C4-2B (cell line): Measurements from ENCODE around the gene ATF6B.
"Not testable (repeated sequence)": the region's sequence is repeated elsewhere in the genome, so short reads cannot be mapped to it uniquely, and the experiment has no call there.

Source experiments
- H3K27ac ChIP-seq: fragments of 450-650 bp; 2 replicates; pipeline ENCODE4 v1.5.1; 2017
- ZFX ChIP-seq: fragments of 450-650 bp; IDR thresholded peaks from 2 replicates; pipeline ENCODE4 v1.6.1; 2017
- TF ChIP-seq, protein P1 (sequence below): fragments of 450-650 bp; conservative IDR thresholded peaks from 2 replicates; pipeline ENCODE4 v1.5.1; 2017; ENCODE audit warnings: mild to moderate bottlenecking

The ATF6B gene

DNA sequence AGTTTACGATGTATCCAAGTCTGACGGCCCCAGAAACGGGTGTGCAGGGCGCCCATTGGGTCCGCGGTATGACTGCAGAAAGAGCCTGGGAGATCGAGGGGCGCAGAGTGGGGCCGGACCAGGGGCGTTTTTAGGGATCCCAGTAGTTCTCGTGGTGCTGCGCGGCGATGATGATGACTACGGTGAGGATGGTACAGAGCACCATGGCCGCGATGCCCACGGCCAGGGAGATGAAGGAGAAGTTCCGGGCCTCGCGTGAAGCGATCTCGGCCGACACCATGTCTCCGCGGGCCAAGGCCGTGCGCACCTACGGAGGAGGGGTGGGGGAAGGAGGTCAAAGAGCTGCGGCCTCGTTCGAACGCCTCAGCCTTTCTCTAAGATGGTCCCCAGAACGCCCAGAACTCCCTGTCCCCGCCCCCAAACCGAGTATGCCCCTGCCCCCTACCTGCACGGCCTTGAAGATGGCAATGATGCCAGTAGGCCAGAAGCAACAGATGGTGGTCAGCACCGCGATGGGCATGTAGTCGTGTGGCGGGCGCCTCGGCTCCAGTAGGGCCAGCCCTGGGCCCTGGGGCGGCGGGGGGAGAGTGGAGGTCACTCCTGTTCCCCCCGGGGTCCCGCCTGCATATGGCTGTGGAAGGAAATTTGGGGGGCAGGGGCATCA is 21.2 kb upstream of the ATF6B start:
- H3K27ac ChIP-seq = no peak overlapping the region
- no peak for TF ChIP-seq ZFX
- TF ChIP-seq, protein P1, sequence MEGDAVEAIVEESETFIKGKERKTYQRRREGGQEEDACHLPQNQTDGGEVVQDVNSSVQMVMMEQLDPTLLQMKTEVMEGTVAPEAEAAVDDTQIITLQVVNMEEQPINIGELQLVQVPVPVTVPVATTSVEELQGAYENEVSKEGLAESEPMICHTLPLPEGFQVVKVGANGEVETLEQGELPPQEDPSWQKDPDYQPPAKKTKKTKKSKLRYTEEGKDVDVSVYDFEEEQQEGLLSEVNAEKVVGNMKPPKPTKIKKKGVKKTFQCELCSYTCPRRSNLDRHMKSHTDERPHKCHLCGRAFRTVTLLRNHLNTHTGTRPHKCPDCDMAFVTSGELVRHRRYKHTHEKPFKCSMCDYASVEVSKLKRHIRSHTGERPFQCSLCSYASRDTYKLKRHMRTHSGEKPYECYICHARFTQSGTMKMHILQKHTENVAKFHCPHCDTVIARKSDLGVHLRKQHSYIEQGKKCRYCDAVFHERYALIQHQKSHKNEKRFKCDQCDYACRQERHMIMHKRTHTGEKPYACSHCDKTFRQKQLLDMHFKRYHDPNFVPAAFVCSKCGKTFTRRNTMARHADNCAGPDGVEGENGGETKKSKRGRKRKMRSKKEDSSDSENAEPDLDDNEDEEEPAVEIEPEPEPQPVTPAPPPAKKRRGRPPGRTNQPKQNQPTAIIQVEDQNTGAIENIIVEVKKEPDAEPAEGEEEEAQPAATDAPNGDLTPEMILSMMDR = no peak

DNA sequence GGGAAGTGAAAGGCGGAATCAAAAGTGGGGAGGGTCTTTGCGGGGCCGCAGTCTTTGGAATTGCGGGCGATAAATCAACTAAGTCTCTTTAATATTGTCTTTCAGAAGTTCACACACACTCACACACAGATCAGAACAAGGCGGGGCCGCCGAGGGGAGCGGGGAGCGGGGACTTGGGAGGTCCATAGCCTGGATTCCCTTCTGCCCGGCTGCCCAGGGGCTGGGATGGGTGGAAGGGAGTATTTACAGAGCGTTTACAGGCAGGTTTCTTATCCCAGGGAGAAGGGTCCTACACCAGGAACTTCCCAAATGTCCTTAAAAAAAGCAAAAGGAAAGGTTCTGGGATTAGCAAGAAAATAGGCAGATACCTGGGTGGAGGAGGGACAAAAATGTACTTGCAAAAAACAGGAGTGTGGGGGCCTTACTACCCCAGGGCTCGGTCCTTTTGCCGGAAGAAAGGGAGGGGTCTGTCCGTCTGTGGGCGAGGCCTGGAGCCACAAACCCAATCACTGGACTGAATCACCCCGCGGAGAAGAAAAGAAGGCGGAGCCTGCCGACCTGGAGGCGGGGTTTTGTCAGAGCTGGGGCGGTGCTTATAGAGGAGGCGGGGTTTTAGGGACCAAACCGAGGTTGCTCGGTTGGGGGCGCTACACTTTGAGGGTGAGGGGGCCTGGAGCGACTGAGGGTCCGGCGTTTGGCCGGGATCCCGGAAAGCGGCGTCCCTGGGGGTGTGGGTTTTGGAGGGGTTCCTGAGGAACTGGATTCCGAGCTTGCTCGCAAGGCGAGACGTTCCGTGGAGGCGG is 20.4 kb upstream of the ATF6B start:
- H3K27ac ChIP-seq = no peak overlapping the region
- TF ChIP-seq ZFX = no peak
- TF ChIP-seq, protein P1 = no peak; the same call in 1 of the 2 replicates

DNA sequence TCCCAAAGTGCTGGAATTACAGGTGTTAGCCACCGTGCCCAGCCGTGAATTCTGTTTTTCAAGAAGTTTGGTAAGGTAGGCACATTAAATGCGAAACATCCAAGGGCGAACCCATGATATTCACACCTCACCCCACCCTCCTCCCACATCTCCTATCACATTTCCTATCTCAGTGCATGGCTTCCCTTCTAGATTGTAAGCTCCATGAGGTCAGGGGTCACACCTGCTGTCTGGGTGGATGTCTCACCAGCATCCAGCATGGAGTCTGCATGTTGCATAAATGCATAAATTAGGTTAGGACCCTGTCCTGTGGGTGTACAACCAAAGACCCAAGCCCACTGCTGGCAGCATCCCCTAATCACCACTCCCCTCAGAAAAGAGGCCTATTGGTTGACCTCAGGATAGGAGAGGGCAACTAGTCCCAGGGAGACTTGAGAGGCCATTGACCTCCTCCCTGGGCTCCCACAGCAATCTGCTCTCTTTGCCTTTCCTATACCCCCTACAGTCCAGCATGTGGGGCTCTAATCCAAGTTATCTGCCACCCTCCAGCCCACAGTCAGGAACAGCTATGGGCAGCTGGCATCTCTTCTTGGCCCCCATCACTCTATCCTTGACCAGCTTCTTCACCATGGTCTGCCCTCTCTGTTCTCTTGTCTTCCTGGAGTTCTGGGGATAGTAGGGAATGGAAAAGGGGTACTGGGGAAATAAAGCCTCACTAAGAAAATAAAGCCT is 19.5 kb upstream of the ATF6B start:
- TF ChIP-seq, protein P1 = no peak
- TF ChIP-seq ZFX = no peak
- no peak overlapping the region for H3K27ac ChIP-seq

DNA sequence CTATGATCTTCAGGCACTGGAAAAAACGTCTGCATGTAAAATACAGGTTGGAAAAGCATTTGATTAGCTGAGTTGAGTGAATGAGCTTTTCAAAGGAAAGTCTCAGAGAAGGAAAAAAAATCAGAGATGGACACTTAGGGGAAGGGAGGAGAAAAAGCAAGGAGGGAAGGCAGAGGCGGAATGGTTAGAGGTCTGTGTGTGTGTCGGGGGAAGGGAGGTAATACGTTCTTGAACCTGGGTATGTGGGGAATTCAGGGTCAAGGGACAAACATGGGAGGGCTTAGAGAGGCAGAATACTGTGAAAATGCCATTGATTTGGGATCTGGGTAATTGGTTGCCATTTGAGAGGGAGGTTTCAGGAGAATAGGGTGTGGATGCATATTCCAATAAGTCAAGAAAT is 18.6 kb upstream of the ATF6B start:
- no peak overlapping the region for H3K27ac ChIP-seq
- TF ChIP-seq ZFX = no peak
- TF ChIP-seq, protein P1 = no peak

DNA sequence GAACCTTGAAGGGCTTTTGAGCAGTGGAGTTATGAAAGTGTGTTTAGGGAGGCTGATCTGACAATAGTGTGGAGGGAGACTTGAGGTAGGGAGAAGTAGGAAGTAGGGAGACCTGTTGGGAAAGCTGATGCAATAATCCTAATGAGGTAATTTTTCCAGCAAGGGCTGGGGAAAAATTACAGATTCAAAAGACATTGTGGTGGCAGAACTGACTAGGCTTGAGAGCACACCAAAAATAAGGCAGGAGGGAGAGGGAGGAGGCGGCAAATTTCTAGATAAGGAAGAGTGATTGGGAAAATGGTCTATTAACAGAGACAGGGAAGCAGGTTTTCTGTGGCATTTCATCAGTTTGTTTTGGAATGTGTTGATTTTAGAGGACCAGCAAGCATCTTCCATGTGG is 18.2 kb upstream of the ATF6B start:
- no peak for TF ChIP-seq ZFX
- TF ChIP-seq, protein P1 = no peak

DNA sequence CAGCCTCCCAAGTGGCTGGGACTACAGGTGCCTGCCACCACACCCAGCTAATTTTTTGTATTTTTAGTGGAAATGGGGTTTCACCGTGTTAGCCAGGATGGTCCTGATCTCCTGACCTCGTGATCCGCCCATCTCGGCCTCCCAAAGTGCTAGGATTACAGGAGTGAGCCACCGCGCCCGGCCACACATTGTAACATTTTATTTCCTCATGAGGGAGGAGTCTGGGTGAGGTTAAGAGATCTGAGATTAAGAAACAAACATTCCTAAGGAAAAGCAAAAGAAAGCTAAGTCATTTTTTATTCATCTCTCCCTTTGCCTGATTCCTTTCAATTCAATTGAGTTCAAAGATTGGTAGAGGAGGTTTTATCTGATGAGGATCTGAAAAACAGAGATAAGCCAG is 16.2 kb upstream of the ATF6B start:
- not testable (repeated sequence) for H3K27ac ChIP-seq

More for the DNA sequence above, 18.2 kb upstream of the ATF6B start:
- H3K27ac ChIP-seq = no peak overlapping the region

DNA sequence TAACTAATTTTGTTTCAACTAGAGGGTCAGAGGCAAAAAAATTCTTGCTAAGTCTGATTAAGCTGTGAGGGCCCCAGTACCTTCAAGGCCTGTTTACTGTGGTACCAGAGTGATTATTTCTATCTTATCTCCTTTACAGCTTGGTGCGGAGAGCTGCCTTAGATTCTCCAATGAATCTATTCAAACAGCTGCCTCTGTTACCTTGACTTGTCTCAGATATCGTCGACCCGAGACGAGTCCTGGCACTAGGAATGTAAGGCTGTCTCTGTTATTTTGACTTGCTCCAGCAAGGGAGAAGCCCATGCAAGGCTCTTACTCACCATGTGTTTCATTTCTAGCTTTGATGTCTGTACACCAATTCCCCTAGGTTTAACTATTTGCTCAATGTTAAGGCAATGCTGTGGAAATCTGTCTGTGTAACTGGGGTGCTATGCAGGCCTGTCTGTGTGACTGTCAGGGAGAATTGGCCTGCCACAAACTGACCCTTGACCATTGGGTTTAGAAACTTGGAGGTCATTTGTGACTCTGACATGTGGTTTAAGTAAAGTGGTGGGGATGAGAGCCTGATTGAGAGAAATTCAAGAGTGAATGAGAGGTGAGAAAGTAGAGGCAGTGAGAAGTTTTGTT is 12.5 kb upstream of the ATF6B start:
- H3K27ac ChIP-seq = no peak overlapping the region
- TF ChIP-seq, protein P1 = no peak
- no peak for TF ChIP-seq ZFX
